ENCODE data around the gene SURF6. TPM values are rescaled to one million over a fixed set of nuclear protein-coding genes. Genes with fewer than 3 reads are reported as not detected.
"Not testable (repeated sequence)": the region's sequence is repeated elsewhere in the genome, so short reads cannot be mapped to it uniquely, and the experiment has no call there.

The SURF6 gene
- total RNA-seq, 1 donor = 7.6 TPM

DNA sequence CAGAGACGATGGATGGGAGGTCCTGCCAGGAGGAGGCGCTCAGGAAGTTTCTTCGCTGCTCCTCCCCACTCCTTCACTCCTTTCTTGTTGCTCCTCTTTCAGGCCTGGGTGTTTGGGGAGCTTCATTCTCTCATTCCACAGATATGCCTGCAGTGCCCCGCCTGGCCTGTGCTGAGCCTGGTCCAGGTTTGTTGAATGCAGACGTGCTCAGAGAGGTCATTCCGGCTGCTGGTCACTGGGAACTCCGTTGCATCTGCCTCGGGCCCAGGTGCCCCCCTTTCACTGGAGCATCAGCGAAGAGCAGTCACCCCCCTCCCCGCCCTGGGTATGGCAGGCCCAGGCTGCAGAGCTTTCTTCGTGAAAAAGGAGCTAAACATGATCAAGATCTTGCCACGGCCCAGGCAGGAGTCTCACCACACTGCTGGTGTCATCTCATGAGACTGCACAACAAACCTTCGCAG, 15.5 kb downstream of the SURF6 start:
- H3K4me3 ChIP-seq (ENCODE audit: insufficient read depth, low read length) = no peak overlapping the region
- TF ChIP-seq, protein P1, sequence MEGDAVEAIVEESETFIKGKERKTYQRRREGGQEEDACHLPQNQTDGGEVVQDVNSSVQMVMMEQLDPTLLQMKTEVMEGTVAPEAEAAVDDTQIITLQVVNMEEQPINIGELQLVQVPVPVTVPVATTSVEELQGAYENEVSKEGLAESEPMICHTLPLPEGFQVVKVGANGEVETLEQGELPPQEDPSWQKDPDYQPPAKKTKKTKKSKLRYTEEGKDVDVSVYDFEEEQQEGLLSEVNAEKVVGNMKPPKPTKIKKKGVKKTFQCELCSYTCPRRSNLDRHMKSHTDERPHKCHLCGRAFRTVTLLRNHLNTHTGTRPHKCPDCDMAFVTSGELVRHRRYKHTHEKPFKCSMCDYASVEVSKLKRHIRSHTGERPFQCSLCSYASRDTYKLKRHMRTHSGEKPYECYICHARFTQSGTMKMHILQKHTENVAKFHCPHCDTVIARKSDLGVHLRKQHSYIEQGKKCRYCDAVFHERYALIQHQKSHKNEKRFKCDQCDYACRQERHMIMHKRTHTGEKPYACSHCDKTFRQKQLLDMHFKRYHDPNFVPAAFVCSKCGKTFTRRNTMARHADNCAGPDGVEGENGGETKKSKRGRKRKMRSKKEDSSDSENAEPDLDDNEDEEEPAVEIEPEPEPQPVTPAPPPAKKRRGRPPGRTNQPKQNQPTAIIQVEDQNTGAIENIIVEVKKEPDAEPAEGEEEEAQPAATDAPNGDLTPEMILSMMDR (IDR thresholded peaks at IDR 0.05; ENCODE audit: extremely low read depth, low read depth, low read length) = no peak
- H4K20me1 ChIP-seq (ENCODE audit: insufficient read depth, low read length) = no peaks in the 10 kb centered on the region
- H3K27ac ChIP-seq (ENCODE audit: low read depth, low read length) = no peak overlapping the region
- H3K36me3 ChIP-seq (ENCODE audit: insufficient read depth, low read length) = no peaks in the 10 kb centered on the region
- no peak overlapping the region for H2AFZ ChIP-seq (ENCODE audit: low read length)
- H3K4me1 ChIP-seq (ENCODE audit: insufficient read depth, low read length) = no peaks in the 10 kb centered on the region
- H3K79me2 ChIP-seq (ENCODE audit: insufficient read depth, low read length) = no peaks in the 10 kb centered on the region
- H3K9me3 ChIP-seq (ENCODE audit: low read depth, low read length) = no peaks in the 10 kb centered on the region
- DNase-seq (ENCODE audit: insufficient read length, low spot score, missing footprints) = no peak
- H3K27me3 ChIP-seq (ENCODE audit: insufficient read depth, low read length) = peaks cover 4% of the 10 kb centered on the region
- no peak overlapping the region for H3K4me2 ChIP-seq (ENCODE audit: insufficient read depth, low read length)

DNA sequence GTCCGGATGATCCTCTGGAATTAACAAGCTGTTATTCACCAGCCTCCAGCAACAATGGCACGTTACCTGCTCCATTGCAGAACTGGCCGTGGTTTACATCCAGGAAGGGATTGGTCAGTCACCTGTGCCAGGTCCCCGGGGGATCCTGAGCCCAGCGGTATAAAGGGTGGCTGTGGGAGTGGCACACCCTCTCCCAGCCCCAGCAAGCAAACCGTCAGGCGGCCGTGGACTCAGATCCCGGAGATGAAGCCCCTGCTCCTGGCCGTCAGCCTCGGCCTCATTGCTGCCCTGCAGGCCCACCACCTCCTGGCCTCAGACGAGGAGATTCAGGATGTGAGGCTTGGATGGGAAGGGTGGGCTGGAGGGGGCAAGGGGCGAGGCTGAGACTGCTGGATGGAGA, 18.4 kb downstream of the SURF6 start:
- H3K27me3 ChIP-seq (ENCODE audit: insufficient read depth, low read length); H2AFZ ChIP-seq (ENCODE audit: low read length); H4K20me1 ChIP-seq (ENCODE audit: insufficient read depth, low read length); H3K9me3 ChIP-seq (ENCODE audit: low read depth, low read length); H3K4me1 ChIP-seq (ENCODE audit: insufficient read depth, low read length); H3K27ac ChIP-seq (ENCODE audit: low read depth, low read length); H3K79me2 ChIP-seq (ENCODE audit: insufficient read depth, low read length); H3K4me2 ChIP-seq (ENCODE audit: insufficient read depth, low read length); DNase-seq (ENCODE audit: insufficient read length, low spot score, missing footprints); H3K4me3 ChIP-seq (ENCODE audit: insufficient read depth, low read length); H3K36me3 ChIP-seq (ENCODE audit: insufficient read depth, low read length): not testable (repeated sequence)

DNA sequence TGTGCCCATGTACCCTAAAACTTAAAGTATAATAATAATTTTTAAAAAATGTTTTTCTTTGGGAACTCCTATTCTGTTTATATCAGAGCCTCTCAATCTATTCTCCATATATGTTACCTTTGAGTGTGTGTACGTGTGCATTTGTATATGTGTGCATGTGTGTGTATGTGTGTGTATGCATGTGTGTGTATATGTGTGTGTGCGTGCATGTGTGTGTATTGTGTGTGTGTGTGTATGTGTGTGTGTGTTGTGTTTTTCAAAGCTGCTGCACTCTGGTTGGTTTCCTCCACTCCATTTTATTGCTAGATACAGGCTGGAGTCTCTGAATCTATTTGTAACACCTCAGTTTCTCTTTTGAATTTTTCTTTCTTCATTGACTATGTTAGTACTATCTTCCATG, 20.0 kb downstream of the SURF6 start:
- TF ChIP-seq, protein P1 (IDR thresholded peaks at IDR 0.05; ENCODE audit: extremely low read depth, low read depth, low read length) = no peak
- Histone ChIP-seq H3K4me1 (ENCODE audit: insufficient read depth, low read length) (no peaks in the 10 kb centered on the region), H3K79me2 (ENCODE audit: insufficient read depth, low read length) (no peaks in the 10 kb centered on the region), H3K27me3 (ENCODE audit: insufficient read depth, low read length) (no peaks in the 10 kb centered on the region), H2AFZ (ENCODE audit: low read length) (no peak overlapping the region), H3K36me3 (ENCODE audit: insufficient read depth, low read length) (no peaks in the 10 kb centered on the region), H4K20me1 (ENCODE audit: insufficient read depth, low read length) (no peaks in the 10 kb centered on the region), H3K27ac (ENCODE audit: low read depth, low read length) (no peak overlapping the region), H3K4me2 (ENCODE audit: insufficient read depth, low read length) (no peak overlapping the region), H3K4me3 (ENCODE audit: insufficient read depth, low read length) (no peak overlapping the region), H3K9me3 (ENCODE audit: low read depth, low read length) (no peaks in the 10 kb centered on the region)
- no peak for DNase-seq (ENCODE audit: insufficient read length, low spot score, missing footprints)

DNA sequence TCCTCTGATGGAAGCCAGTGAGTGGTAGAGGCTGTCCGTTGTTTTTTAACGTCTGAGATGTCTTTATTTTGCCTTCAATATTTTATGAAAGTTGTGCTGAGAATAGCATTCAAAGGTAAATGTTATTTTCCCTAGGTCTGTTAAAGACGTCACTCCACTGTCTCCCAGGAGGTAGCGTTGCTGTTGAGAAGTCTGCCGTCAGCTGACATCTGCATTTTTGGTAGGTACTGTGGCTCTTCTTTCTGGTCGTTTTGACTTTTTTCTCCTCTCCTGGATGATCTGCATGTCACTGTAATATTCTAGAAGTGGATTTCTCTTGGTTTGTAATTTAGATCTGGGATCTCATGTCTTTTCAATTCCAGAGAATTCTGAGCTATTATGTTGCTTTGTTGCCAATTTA, 26.4 kb downstream of the SURF6 start:
- Histone ChIP-seq H3K4me2 (ENCODE audit: insufficient read depth, low read length) (no peak overlapping the region), H3K36me3 (ENCODE audit: insufficient read depth, low read length) (no peaks in the 10 kb centered on the region), H3K79me2 (ENCODE audit: insufficient read depth, low read length) (no peaks in the 10 kb centered on the region), H2AFZ (ENCODE audit: low read length) (no peak overlapping the region), H3K27ac (ENCODE audit: low read depth, low read length) (no peak overlapping the region), H3K4me3 (ENCODE audit: insufficient read depth, low read length) (no peak overlapping the region), H4K20me1 (ENCODE audit: insufficient read depth, low read length) (no peaks in the 10 kb centered on the region), H3K4me1 (ENCODE audit: insufficient read depth, low read length) (no peaks in the 10 kb centered on the region), H3K27me3 (ENCODE audit: insufficient read depth, low read length) (peaks cover 4% of the 10 kb centered on the region), H3K9me3 (ENCODE audit: low read depth, low read length) (no peaks in the 10 kb centered on the region)
- TF ChIP-seq, protein P1 (IDR thresholded peaks at IDR 0.05; ENCODE audit: extremely low read depth, low read depth, low read length) = no peak
- DNase-seq (ENCODE audit: insufficient read length, low spot score, missing footprints) = no peak

All from osteoblast (primary cell).